NCI-H187 (cell line): ENCODE results near the gene EHD3.

ENCODE experiments used
- DNase-seq, 2 experiments: peaks; one replicate each; lab custom pipeline; 2025; lab: John Stamatoyannopoulos, UW

EHD3 gene

GRCh38 chr2:31237348-31238017, 3.5 kb downstream of the EHD3 start:
- DNase-seq, result no peak

GRCh38 chr2:31238126-31238905, 4.4 kb downstream of the EHD3 start:
- DNase-seq, result no peak

- DNase-seq, result no peak
These were observed 5.1 kb downstream of the EHD3 start for GRCh38 chr2:31238906-31239592.

- DNase-seq, result no peak
These were observed 5.7 kb downstream of the EHD3 start for GRCh38 chr2:31239593-31240177.

GRCh38 chr2:31240381-31241365, 6.7 kb downstream of the EHD3 start:
- no peak for DNase-seq

GRCh38 chr2:31241625-31242270, 7.8 kb downstream of the EHD3 start:
- DNase-seq, result no peak

GRCh38 chr2:31243053-31243452, 9.1 kb downstream of the EHD3 start:
- no peak for DNase-seq

- no peak for DNase-seq
These were observed 10.1 kb downstream of the EHD3 start for GRCh38 chr2:31244101-31244500.

- DNase-seq, result no peak
These were observed 12.4 kb downstream of the EHD3 start for GRCh38 chr2:31246184-31246852.

GRCh38 chr2:31247711-31248110, 13.8 kb downstream of the EHD3 start:
- no peak for DNase-seq

- no peak for DNase-seq
These were observed 14.2 kb downstream of the EHD3 start for GRCh38 chr2:31248139-31248538.

GRCh38 chr2:31249009-31249690, 15.2 kb downstream of the EHD3 start:
- no peak for DNase-seq

GRCh38 chr2:31251018-31251417, 17.1 kb downstream of the EHD3 start:
- no peak for DNase-seq

GRCh38 chr2:31251851-31252250, 17.9 kb downstream of the EHD3 start:
- no peak for DNase-seq

GRCh38 chr2:31253356-31254131, 19.6 kb downstream of the EHD3 start:
- DNase-seq, result no peak

- no peak for DNase-seq
These were observed 20.6 kb downstream of the EHD3 start for GRCh38 chr2:31254237-31255203.

GRCh38 chr2:31255911-31256571, 22.1 kb downstream of the EHD3 start:
- no peak for DNase-seq
